Smooth muscle cell of the brain vasculature (primary cell): ENCODE results near the gene HPCA.

Experiments used
- DNase-seq: peaks from one replicate; pipeline ENCODE4 v3.0.0-alpha.2; 2012; ENCODE audit warnings: low read depth, low spot score

HPCA gene

GRCh38 chr1:32934535-32934934, 48.2 kb downstream of the HPCA start:
- DNase-seq = no peak

GRCh38 chr1:32937061-32937460, 50.8 kb downstream of the HPCA start:
- no peak for DNase-seq

DNA sequence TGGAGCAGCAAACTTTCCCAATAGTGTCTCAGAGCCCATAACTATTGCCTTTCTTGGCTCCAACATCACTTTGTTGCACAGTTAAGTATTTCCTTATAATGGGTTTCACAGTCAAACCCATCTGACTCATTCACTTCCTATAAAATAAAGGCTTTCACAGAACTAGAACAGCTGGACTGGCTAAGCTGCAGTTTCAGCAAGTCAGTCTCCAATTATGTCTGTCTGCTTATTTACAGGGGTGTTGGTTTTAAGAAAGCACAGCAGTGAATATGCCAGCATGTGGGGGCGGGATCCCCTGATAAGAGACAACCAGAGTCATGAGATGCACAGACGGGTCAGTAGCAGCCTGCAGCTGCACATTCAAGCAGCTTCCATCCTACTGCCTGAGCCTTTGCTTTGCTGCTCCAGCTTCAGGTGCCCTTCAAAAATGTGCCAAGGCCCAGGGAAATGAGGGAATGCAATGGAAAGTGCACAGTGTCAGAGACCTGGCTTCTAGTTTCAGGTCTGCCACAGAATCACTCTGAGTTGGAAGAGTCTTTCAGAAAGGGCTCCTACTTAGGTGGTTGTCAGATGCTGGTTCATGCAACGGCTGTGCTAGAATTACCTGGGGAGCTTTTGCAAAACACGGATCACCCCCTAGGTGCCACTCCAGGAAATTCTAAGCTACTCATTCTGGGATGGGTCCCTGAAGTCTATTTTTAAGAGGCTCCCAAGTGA, 53.5 kb downstream of the HPCA start:
- DNase-seq = no peak

DNA sequence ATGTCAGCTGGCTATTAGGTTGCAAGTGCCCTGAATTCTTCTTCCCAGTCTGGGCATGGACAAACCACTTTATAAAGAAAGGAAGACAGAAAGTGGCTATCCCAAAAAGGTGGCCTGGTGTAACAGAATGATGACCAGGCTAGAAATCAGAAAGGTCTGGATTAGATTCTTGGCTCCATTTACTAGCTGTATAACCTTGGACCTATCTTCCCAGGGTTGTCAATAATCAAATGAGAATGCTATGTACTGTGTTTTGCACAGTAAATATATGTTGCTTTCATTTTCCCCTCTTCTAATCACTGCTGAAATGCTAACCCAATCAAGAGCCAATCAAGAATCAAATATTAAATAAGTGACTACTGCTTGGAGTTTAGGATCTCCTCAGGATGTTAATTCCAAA, 57.9 kb downstream of the HPCA start:
- no peak for DNase-seq
